BE2C (cell line): ENCODE results near the gene CAMTA1.

Source experiments
- DNase-seq: peaks from one replicate; pipeline ENCODE4 v3.0.0-alpha.2; 2020
- H3K27me3 ChIP-seq: fragments of 250-450 bp; sonication (Bioruptor Pico); 2 replicates; pipeline ENCODE4 v1.5.1; 2020; ENCODE audit warnings: mild to moderate bottlenecking
- H3K36me3 ChIP-seq: fragments of 250-450 bp; sonication (Bioruptor Pico); 2 replicates; pipeline ENCODE4 v1.5.1; 2020; ENCODE audit warnings: mild to moderate bottlenecking
- H3K4me1 ChIP-seq: fragments of 250-450 bp; sonication (Bioruptor Pico); 2 replicates; pipeline ENCODE4 v1.5.1; 2020
- H3K4me3 ChIP-seq: 2 replicates; pipeline ENCODE4 v1.5.1; 2011; ENCODE audit warnings: low read depth, low read length
- H3K9me3 ChIP-seq: fragments of 250-450 bp; sonication (Bioruptor Pico); 2 replicates; pipeline ENCODE4 v1.5.1; 2020
- CTCF ChIP-seq: IDR thresholded peaks from 2 replicates; pipeline ENCODE4 v1.5.1; 2012; ENCODE audit warnings: mild to moderate bottlenecking, low read depth, low read length

CAMTA1 gene

GRCh38 chr1:7487766-7488474, 702.7 kb downstream of the CAMTA1 start:
- no peaks in the 10 kb centered on the region for H3K9me3 ChIP-seq
- no peaks in the 10 kb centered on the region for H3K36me3 ChIP-seq
- H3K4me1 ChIP-seq: peaks cover 16% of the 10 kb centered on the region
- no peak overlapping the region for H3K4me3 ChIP-seq
- no peak for TF ChIP-seq CTCF
- DNase-seq: no peak
- no peaks in the 10 kb centered on the region for H3K27me3 ChIP-seq

GRCh38 chr1:7488475-7488842, 703.2 kb downstream of the CAMTA1 start:
- DNase-seq: no peak
- Histone ChIP-seq H3K27me3 (no peaks in the 10 kb centered on the region), H3K4me1 (peaks cover 19% of the 10 kb centered on the region), H3K9me3 (no peaks in the 10 kb centered on the region), H3K4me3 (no peak overlapping the region), H3K36me3 (no peaks in the 10 kb centered on the region)
- no peak for TF ChIP-seq CTCF

GRCh38 chr1:7489586-7489985, 704.3 kb downstream of the CAMTA1 start:
- peaks cover 24% of the 10 kb centered on the region for H3K4me1 ChIP-seq
- no peak overlapping the region for H3K4me3 ChIP-seq
- TF ChIP-seq CTCF: no peak
- no peak for DNase-seq
- H3K36me3 ChIP-seq: no peaks in the 10 kb centered on the region
- no peaks in the 10 kb centered on the region for H3K9me3 ChIP-seq
- H3K27me3 ChIP-seq: no peaks in the 10 kb centered on the region

- Histone ChIP-seq H3K36me3 (no peaks in the 10 kb centered on the region), H3K27me3 (no peaks in the 10 kb centered on the region), H3K4me3 (no peak overlapping the region), H3K4me1 (peaks cover 21% of the 10 kb centered on the region), H3K9me3 (no peaks in the 10 kb centered on the region)
- TF ChIP-seq CTCF: no peak
- DNase-seq: no peak
Measured at GRCh38 chr1:7490576-7490975, 705.3 kb downstream of the CAMTA1 start.

GRCh38 chr1:7491109-7491817, 706.0 kb downstream of the CAMTA1 start:
- Histone ChIP-seq H3K4me1 (peaks cover 23% of the 10 kb centered on the region), H3K36me3 (no peaks in the 10 kb centered on the region), H3K9me3 (no peaks in the 10 kb centered on the region), H3K4me3 (no peak overlapping the region), H3K27me3 (no peaks in the 10 kb centered on the region)
- DNase-seq: no peak
- TF ChIP-seq CTCF: no peak

GRCh38 chr1:7491818-7492173, 706.5 kb downstream of the CAMTA1 start:
- no peak for TF ChIP-seq CTCF
- H3K4me1 ChIP-seq: peaks cover 25% of the 10 kb centered on the region
- no peaks in the 10 kb centered on the region for H3K36me3 ChIP-seq
- no peak overlapping the region for H3K4me3 ChIP-seq
- H3K27me3 ChIP-seq: no peaks in the 10 kb centered on the region
- DNase-seq: no peak
- H3K9me3 ChIP-seq: no peaks in the 10 kb centered on the region
